Fibroblast of pulmonary artery (primary cell): ENCODE measurements around the gene APCDD1L.

Experiments
- DNase-seq: peaks from one replicate; pipeline ENCODE4 v3.0.0-alpha.2; 2010; ENCODE audit warnings: low read depth
- H3K4me3 ChIP-seq: replicated peaks from 2 replicates; pipeline ENCODE4 v1.5.1; 2011; ENCODE audit warnings: low read depth, mild to moderate bottlenecking, control low read depth, low read length, moderate library complexity
- CTCF ChIP-seq: IDR thresholded peaks from 2 replicates; pipeline ENCODE4 v1.5.1; 2011; ENCODE audit warnings: mild to moderate bottlenecking, control low read depth, low read length, inconsistent platforms; ENCODE audit errors: missing control alignments

The APCDD1L gene

GRCh38 chr20:58554541-58554940 lies 39.3 kb upstream of the APCDD1L start:
- TF ChIP-seq CTCF, result no peak
- H3K4me3 ChIP-seq, result no peak overlapping the region
- DNase-seq, result no peak

GRCh38 chr20:58553841-58554240 lies 38.6 kb upstream of the APCDD1L start:
- no peak for TF ChIP-seq CTCF
- peak; percentile 30 for DNase-seq

GRCh38 chr20:58553166-58553696 lies 38.0 kb upstream of the APCDD1L start:
- no peak overlapping the region for H3K4me3 ChIP-seq
- no peak for TF ChIP-seq CTCF
- DNase-seq, result no peak

More at GRCh38 chr20:58553841-58554240, 38.6 kb upstream of the APCDD1L start:
- no peak overlapping the region for H3K4me3 ChIP-seq

GRCh38 chr20:58552366-58552934 lies 37.3 kb upstream of the APCDD1L start:
- no peak for DNase-seq
- TF ChIP-seq CTCF, result no peak
- H3K4me3 ChIP-seq, result no peak overlapping the region

- H3K4me3 ChIP-seq, result no peak overlapping the region
- DNase-seq, result no peak
- no peak for TF ChIP-seq CTCF
Observed at GRCh38 chr20:58551631-58552030, 36.4 kb upstream of the APCDD1L start.

- DNase-seq, result peak; percentile 66
- no peak overlapping the region for H3K4me3 ChIP-seq
- TF ChIP-seq CTCF, result no peak
Observed at GRCh38 chr20:58550275-58551059, 35.3 kb upstream of the APCDD1L start.
